ENCODE data around the gene LFNG.
"Not testable (repeated sequence)": the region's sequence is repeated elsewhere in the genome, so short reads cannot be mapped to it uniquely, and the experiment has no call there.

Gene LFNG

DNA sequence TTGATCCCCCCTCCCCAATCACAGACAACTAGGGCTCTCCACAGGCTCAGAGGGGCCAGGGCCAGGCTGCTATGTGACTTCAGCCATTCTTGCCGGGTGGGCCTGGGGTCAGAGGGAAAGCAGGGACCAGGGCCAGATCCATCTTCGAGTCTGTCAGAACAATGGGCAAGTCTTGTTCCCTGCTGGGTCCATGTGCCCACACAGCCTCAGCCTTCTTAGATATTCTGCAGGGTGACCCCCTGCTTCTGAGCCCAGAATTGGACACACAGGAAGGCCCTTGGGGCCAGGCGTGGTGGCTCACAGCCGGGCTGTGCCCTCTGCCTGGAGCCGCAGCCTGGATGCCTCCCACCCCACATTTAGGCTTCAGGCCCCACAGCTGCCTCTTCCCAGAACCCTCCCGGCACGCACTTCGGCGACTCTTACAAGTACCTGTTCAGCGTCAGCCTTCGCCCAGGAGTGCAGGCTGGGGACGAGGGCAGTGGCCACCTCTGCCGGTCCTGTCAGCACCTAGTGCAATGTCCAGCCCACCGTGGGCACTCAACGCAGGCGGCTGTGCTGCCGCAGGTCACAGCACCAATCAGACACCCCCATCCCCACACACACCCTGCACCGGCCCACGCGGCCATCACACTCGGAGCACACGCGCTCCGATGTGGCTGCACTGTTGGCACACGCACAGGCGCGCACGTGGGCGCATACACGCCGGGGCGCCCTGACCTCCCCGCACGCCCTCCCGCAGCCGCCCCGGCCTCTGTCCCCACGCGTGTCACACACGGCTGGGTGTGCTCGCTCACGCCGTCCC is 11.6 kb downstream of the LFNG start:
- DNase-seq, result not testable (repeated sequence)

DNA sequence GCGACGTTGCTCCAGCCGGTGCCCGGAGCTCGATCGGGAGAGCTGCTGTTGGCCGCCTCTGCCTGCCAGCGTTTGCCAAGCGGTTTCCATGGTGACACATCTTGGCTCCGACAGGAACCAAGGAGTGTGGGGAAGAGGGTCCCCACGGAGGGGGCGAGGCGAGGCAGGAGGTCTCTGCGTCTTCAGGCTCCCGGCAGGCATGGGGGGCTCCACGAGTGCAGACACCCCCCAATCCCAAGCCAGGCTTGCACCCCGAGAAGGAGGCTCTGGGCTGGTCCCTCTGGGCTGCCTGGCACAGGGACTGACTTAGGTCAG is 12.2 kb downstream of the LFNG start:
- not testable (repeated sequence) for DNase-seq

DNA sequence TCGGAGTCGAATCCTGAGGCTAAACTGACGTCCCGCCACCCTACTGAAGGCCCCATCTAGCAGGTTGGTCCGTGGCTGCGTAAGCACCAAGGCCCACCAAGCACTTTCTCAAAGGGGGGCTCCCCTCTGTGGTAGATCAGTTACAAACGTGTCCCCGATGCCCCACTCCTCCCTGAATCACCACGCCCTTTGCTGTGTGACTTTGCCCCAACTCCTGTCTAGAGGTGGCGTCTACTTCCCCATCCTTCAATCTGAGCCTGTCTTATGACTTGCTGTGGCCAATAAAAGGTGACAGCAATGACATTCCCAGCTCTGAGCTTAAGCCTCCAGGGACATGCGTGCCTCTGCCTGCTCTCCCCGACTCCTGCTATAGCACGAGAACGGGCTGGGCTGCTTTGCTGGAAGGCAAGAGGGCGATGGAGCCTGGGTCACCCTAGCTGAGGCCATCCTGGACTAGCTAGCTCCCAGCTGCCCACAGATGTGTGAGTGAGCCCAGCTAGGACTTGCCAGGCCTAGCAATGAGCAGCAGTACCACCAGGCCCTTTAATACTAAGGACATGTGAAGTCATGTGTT is 12.7 kb downstream of the LFNG start:
- not testable (repeated sequence) for DNase-seq

DNA sequence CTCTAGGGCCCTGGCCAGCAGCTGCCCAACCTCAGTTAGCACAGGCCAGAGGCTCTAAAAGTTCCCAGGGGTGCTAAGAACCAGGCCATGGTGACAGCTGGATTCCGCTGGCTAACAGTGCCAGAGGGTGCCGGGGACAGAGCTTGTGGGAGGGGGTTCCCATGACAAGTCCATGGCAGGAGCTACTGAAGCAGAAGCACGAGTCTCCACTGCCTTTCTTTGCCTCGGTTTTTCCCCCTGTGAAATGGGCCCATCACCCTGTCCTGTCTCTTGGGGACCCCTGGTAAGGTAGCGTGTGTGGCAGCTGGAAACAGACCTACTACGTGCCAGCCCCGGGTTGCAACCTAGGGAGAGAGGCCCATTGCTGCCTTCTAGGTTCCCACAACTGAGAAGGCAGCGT is 13.2 kb downstream of the LFNG start:
- DNase-seq, result not testable (repeated sequence)

DNA sequence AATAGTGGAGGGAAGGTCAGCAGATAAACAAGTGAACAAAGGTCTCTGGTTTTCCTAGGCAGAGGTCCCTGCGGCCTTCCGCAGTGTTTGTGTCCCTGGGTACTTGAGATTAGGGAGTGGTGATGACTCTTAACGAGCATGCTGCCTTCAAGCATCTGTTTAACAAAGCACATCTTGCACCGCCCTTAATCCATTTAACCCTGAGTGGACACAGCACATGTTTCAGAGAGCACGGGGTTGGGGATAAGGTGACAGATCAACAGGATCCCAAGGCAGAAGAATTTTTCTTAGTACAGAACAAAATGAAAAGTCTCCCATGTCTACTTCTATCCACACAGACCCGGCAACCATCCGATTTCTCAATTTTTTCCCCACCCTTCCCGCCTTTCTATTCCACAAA is 14.0 kb downstream of the LFNG start:
- not testable (repeated sequence) for DNase-seq

DNA sequence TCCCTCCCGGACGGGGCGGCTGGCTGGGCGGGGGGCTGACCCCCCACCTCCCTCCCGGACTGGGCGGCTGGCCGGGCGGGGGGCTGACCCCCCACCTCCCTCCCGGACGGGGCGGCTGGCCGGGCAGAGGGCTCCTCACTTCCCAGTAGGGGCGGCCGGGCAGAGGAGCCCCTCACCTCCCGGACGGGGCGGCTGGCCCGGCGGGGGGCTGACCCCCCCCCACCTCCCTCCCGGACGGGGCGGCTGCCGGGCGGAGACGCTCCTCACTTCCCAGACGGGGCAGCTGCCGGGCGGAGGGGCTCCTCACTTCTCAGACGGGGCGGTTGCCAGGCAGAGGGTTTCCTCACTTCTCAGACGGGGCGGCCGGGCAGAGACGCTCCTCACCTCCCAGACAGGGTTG is 14.6 kb downstream of the LFNG start:
- not testable (repeated sequence) for DNase-seq

DNA sequence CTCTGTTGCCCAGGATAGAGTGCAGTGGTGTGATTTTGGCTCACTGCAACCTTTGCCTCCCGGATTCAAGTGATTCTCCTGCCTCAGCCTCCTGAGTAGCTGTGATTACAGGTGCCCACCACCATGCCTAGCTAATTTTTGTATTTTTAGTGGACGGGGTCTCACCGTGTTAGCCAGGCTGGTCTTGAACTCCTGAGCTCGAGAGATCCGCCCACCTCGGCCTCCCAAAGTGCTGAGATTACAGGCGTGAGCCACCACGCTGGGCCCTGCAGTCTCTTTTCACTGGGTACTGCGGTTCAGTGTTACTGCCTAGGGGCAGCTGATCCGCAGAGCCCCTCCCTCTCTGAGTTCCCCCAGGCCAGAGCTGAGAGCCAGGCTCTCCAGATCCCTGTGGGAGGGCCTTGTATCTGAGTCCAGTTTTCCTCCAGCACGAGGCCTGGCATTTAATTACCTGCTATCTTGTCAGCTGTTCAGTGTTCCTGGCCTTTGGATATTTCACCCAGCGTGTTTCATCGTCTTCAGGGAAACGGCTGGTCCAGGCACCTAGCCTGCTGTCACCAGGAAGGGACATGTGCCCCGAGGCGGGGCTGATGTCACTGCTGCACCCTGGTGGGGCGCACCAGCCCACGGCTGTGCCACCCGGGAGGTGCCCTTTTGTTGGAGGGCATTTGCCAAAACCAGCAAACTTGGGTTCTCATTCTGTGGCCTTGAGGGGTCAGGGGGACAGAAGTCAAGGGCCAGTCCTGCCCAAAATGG is 16.5 kb downstream of the LFNG start:
- not testable (repeated sequence) for DNase-seq

DNA sequence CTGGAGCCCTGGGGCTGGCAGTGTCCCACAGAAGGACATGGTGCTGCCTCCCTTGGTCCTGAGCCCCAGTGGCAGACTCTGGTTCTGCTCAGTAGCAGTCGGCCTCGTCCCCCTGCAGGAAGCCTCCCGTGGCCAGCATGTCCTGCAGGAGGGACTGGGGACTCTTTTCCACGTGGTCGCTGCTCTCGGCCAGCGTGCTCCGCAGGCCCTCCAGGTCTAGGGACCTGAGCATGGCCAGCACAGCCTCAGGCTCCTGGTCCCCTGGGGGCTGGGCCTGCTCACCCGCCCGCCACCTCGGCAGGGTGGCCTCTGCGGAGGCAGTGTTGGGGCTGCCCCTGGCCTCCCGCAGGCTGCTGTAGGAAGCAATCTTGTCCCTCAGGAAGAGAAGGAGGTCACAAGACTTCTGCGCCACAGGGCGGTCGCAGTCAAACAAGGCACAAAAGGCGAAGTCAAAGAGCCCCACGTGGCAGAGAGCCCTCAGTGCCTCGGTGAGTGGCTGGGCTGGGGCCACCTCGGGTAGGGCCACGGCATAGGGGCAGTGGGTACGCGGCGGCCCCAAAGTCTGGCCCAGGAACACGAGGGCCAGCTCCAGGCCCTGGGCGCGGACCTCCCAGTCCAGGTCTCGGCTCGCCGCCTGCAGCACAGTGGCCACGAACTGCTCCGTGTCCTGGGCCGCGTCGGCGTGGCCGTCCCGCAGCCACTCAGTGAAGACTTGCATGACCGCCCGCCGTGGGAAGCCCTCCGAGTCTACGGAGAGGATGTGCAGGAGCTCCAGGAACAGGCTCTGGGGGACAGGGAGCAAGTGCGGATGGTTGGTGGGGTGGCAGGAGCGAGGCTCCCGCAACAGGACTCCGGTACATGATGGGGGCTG is 18.6 kb downstream of the LFNG start:
- no peak for DNase-seq

DNA sequence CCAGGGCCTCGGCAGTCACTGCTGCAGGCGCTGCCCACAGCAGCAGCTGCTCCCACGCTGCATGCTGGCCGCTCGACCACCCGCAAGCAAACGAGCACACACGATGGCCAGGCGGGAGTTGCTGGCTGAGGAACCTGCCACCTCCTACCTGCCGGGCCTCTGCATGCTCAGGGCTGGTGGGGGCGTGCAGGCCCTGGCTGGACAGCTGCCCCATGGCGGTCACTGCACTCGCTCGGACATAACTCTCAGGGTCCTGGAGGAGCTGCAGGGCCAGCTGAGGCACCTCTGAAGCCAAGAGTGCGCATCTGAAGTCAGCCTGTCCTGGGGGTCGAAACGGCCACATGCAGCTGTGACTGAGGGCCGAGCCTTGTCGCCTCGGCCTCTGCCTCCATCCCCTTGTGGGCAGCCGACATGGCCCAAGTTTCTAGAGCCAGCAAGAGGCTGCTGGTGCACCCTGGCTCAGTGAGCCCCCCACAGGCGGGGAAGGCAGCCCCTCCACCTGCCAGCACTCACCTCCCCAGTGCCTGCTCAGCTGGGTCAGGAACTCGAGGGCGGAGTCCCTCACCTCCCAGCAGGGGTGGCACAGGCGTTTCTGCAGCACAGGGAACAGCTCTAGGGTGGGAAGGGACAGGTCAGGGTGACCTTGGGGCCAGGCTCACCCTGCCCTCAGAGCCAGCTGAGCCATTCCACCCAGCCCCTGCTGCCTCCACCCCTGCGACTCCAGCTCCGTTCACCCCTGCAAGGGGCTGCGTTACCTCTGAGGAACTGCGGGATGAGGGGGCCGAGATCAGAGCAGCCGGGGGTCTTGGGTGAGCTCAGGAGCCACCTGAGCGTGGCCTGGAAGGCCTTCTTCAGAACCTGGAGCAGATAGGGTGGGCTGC is 19.7 kb downstream of the LFNG start:
- no peak for DNase-seq

DNA sequence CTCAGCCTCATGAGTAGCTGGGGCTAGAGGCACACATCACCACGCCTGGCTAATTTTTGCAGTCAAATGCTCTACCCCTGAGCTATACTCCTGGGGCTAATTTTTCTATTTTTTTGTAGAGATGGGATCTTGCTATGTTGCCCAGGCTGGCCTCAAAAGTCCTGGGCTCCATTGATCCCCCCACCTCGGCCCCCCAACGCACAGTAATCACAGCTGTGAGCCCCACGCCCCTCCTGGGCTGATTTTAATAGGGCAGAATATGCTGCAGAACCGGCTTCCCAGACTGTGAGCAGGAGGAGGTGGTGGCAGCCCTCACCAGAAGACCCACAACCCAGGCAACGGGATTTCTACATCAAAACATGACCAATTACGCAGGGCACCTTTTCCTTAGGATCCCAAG is 20.6 kb downstream of the LFNG start:
- DNase-seq, result no peak

DNA sequence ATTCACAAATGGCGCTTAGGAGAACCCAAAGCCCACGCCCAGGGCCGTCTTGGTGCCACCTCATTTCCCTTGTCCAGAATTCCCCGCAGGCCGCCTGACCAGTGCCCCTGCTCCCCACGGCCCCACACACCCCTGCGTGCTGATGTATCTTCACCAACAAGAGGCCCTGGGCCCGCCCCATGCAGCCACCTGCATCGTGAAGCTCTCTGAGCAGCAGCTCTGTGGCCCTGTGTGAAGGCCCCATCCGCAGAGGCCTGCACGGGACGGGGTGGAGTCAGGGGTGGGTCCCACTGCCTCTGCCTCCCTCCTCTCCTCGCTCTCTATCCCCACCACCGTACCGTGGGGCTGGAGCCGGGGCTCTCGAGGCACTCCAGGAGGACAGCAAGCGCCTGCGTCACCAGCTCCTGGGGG is 21.1 kb downstream of the LFNG start:
- DNase-seq, result no peak

DNA sequence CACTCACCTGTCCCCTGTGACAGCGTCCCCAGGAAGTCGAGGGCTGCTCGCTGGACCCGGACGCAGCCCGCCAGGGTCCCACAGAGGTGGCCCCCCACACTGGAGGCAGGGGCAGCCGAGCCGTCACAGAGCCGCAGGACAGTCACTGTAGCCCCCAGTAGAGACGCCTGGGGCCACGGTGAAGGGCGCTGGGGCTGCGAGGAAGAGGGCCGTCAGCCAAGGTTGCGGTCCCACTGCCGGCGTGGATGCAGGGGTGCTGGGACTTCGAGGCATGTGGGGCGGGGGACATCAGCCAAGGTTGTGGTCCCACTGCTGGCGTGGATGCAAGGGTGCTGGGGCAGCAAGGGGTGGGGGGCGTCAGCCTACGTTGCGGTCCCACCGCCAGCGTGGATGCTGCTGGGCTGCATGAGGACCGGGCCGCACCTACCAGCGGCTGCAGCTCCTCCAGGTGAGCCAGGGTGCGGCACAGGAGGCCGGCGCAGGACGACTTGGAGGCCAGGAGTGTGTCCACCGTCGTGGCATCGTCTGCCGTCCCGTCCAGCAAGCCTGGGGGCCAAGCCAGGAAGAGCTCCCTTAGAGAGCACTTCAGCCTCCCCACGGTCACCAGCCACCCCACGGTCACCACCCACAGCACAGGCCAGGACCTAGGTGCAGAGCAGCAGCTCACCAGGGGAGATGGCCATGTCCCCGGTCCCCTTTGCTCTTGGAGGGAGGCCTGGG is 21.9 kb downstream of the LFNG start:
- DNase-seq, result no peak

DNA sequence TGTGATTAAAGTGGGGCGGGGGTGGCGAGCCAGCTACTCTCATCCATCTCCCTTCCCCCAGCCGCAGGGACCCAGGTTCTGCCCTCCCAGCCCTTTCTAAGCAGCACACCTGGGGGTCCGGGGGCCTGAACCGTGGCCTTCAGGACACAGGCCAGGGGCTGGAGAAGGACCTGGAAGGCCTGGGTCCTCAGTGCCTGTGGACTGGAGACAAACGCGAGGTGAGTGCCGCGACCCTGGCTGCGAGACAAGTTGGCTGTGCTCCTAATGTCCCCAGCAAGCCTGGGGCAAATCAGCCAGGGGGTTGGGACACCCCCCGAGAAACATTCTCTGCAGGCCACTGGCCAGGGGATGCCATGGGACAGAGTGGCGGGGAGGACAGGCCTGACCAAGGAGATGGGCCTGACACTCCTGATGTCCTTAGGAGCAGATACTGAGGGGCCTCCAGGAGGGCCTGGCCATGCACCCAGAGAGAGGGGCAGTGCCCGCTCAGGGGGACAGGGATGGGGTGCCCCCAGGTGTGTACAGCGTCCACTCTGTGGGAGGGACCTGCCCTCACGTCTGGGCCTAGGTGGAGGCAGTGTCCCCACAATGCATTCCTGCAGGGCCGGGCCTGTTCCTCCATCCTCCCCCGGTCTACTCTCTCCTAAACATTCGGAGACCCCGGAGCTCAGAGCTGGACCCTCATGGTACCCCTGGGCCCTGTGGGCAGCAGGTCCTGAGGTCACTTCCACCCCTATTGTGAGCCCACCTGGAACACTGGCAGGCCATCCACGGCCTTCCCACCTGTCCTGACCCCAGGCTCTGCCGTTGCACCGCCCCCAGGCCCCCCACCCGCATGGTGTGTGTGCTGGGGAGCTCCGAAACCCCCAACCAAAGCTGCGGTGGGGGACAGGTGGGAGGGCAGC is 22.7 kb downstream of the LFNG start:
- no peak for DNase-seq

DNA sequence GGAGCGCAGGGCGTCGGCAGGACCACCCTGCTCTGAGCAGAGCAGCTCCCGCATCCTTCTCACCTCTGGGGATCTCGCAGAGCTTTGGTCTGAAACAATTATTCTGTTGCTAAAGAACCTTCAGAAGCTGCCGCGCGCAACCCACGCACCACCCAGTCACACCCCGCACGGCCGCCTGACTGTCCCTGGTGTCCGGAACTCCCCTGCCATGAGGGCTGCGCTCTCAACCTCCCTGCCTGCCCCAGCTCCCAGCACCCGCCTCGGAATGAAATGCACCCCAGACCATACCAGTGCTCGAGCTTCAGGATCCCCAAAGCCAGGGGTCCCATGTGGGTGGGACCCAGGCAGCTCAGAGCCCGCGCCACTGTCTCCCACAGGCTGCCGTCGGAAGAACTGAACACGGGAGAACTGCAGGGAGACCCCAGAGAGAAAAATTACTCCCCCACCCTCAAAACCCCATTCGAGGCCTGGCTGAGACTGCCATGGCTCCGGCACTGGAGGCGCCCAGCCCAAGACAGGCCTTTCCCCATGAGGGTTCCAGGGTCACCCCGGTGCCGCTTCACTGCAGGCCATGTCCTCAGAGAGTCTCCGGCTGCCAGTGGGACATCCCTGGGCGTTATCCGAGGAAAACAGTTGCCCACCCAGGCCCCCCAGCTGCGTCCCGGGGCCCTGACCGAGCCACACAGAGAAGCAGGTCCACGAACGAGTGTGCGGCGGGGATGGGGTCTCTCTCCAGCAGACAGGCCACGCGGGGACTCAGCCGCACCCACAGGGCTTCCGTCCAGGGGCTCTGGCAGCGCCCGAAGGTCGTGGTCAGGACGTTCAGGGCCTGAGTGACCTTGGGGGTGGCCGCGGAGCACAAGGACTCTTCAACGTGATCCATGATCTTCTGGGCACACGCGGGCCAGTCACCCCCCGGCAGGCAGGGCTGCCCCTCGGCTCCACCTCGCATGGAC is 23.6 kb downstream of the LFNG start:
- DNase-seq, result no peak

DNA sequence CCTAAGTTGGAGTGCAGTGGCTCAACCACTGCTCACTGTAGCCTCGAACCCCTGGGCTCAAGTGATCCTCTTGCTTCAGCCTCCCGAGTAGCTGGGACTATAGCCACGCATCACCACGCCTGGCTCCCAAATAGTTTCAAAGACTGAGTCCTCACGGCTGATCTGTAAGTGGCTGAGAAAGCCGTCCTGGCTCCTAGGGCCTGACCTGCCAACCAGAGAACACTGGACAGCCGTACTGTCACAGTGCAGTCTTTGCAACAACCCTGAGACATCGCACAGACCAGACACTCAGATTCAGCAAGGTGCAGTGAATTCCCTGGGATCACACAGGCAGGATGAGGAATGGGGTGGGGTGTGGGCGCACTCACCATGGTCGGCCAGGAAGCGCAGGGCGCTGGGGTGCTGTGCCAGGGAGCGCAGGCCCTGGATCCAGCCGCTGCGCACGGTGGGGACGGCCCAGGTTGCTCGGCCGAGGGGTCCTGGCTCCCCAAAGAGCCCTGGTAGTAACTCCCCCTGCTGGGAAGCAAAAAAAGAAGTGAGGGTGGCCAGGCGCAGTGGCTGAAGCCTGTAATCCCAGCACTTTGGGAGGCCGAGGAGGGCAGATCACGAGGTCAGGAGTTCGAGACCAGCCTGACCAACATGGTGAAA is 25.1 kb downstream of the LFNG start:
- no peak for DNase-seq

DNA sequence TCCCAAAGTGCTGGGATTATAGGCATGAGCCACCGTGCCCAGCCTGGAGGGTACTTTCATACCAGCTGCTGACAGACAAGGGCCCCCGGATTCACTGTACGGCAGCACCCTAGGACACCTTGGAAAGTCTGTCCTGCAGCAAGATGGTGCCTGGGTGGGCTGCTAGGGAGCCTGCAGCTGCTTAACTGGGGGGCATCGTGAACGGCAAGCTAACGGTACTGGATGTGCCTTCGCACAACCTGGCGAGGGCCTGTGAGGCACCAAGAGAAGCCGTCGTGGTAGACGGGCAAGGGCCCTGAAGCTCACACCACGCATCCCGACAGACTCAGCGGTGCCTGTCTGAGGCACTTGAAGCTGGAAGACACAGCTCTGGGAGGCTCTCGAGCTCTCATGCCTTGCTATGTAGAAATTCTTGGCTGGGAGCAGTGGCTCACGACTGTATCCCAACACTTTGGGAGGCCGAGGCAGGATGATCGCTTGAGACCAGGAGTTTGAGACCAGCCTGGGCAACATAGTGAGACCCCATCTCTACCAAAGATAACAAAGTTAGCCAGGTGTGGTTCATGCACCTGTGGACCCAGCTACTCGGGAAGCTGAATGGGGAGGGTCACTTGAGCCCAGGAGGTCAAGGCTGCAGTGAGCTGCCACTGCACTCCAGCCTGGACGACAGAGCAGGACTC is 26.3 kb downstream of the LFNG start:
- DNase-seq, result no peak

DNA sequence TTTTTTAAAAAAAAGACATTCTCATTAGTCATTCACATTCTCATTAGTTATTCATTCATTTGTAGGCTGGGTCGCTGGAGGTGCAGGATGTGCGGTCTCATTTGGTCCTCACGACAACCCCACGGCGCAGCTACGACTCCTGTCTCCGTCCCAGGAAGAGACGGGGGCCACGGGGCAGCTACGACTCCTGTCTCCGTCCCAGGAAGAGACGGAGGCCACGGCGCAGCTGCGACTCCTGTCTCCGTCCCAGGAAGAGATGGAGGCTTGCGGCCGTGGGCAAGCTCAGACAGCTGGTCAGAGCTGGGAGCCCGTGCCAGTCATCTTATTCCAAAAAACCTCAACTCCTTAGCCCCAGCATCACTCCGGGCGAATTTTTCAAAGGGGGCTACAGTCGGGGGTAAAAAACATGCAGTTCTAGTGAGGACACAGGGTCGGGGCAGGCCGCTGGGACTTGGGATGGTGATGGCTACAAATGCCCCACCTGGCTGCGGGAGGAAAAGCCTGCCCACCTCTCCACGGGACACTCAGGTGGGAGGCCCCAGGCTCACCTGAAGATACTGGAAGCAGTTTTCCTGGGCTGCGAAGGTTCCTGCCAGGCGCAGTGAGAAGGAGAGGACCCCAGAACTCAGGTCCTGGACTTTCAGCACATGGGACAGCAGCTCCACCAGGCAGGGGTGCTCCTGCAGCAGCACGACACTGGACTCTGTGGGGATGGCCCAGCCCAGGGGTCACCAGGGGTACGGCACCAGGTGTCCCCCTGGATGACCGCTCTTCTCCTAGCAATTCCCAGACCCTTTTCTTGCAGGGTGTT is 27.4 kb downstream of the LFNG start:
- no peak for DNase-seq

All from CD4-positive, alpha-beta T cell treated with Interleukin-17A for 4 hours (primary cell).